K562 (cell line): Measurements from ENCODE around the gene CALHM4. TPM values are rescaled to one million over a fixed set of nuclear protein-coding genes. Genes with fewer than 3 reads are reported as not detected.

ENCODE experiments used
- DEAF1 ChIP-seq: fragments of 450-650 bp; formaldehyde crosslinking; IDR thresholded peaks from 2 replicates; pipeline ENCODE4 v1.4.0; 2020; ENCODE audit warnings: mild to moderate bottlenecking, moderate library complexity
- FOXA1 ChIP-seq: fragments of 450-650 bp; IDR thresholded peaks from 2 replicates; pipeline ENCODE4 v1.6.1; 2016; ENCODE audit warnings: mild to moderate bottlenecking, borderline replicate concordance
- LARP7 ChIP-seq: fragments of 450-650 bp; IDR thresholded peaks from 2 replicates; pipeline ENCODE4 v1.6.1; 2016
- PBX2 ChIP-seq, 2 experiments: IDR thresholded peaks in 1 of 2; conservative IDR thresholded peaks in 1 of 2; 2 replicates each; pipeline ENCODE4 v1.6.1; 2016; ENCODE audit warnings: low read depth in 2 of 2, mild to moderate bottlenecking in 1 of 2, missing compliant biosample characterization in 1 of 2, missing genetic modification characterization in 1 of 2, moderate library complexity in 1 of 2
- PTBP1 ChIP-seq: fragments of 200-400 bp; formaldehyde crosslinking; IDR thresholded peaks from 2 replicates; pipeline ENCODE4 v1.6.1; 2017; ENCODE audit warnings: low read depth, low read length
- RAD21 ChIP-seq, 2 experiments: fragments of 250-450 bp in 1 of 2; fragments of 450-650 bp in 1 of 2; sonication (Bioruptor Pico) in 1 of 2; formaldehyde crosslinking in 1 of 2; IDR thresholded peaks in 1 of 2; conservative IDR thresholded peaks in 1 of 2; 2 replicates each; pipeline versions ENCODE4 v1.4.0 to v1.8.0; 2020 to 2022; ENCODE audit warnings: mild to moderate bottlenecking in 2 of 2, moderate library complexity in 1 of 2
- SNIP1 ChIP-seq: fragments of 450-650 bp; IDR thresholded peaks from 2 replicates; pipeline ENCODE4 v1.7.1; 2017; ENCODE audit warnings: low read depth, mild to moderate bottlenecking
- STAT6 ChIP-seq: sonication (generic); formaldehyde crosslinking; IDR thresholded peaks from 2 replicates; pipeline ENCODE4 v1.8.1; 2023; ENCODE audit warnings: mild to moderate bottlenecking, missing genetic modification reagents
- ZBTB33 ChIP-seq: sonication (generic); formaldehyde crosslinking; IDR thresholded peaks from 2 replicates; pipeline ENCODE4 v1.8.1; 2023; ENCODE audit warnings: mild to moderate bottlenecking, missing genetic modification reagents
- ZNF146 ChIP-seq: IDR thresholded peaks from one replicate; pipeline ENCODE4 v1.6.1; 2018; ENCODE audit warnings: missing compliant biosample characterization; ENCODE audit not compliant: unreplicated experiment
- ZNF717 ChIP-seq: fragments of 250-450 bp; sonication (Bioruptor Pico); IDR thresholded peaks from 2 replicates; pipeline ENCODE4 v1.5.0; 2021
- polyA plus RNA-seq, 8 experiments: library from polyadenylated mRNA; depleted of rRNA in 4 of 8; stranded (reverse) in 5 of 8; unstranded in 3 of 8; fragments of >200 nt; fragmentation: Nextera tagmentation in 2 of 8; fragmentation: Illumina TruSeq in 1 of 8; extraction: Ambion mirVana in 2 of 8; extraction: Trizol in 1 of 8; gene quantifications; 2 replicates each; pipeline versions ENCODE4 v1.2.1 to v1.2.3, GENCODE V29; 2011 to 2014; ENCODE audit warnings: inconsistent platforms in 1 of 8, missing spikeins in 1 of 8
- total RNA-seq, 7 experiments: library from RNA; depleted of rRNA in 6 of 7; stranded (reverse); fragments of >200 nt in 6 of 7; fragmentation: Illumina TruSeq in 2 of 7; extraction: Trizol in 2 of 7; gene quantifications; 2 replicates each; pipeline versions ENCODE4 v1.2.1 to v1.2.3, GENCODE V29; 2011 to 2021; ENCODE audit warnings: low replicate concordance in 1 of 7
- TF ChIP-seq, protein P1 (sequence below), 3 experiments: IDR thresholded peaks in 2 of 3; conservative IDR thresholded peaks in 1 of 3; 2 replicates each; pipeline ENCODE4 v1.5.1; 2011 to 2012; ENCODE audit warnings: low read length in 3 of 3, mild to moderate bottlenecking in 3 of 3, control low read depth in 2 of 3, improper control_type of control experiment in 1 of 3, inconsistent platforms in 1 of 3, low read depth in 1 of 3, mixed read lengths in 1 of 3, moderate library complexity in 1 of 3; ENCODE audit not compliant: insufficient read depth in 2 of 3
- TF ChIP-seq, protein P2 (sequence below): fragments of 250-450 bp; sonication (Bioruptor Pico); IDR thresholded peaks from 2 replicates; pipeline ENCODE4 v1.6.1; 2021; ENCODE audit warnings: mild to moderate bottlenecking

The CALHM4 gene
- total and polyA plus RNA-seq, 9 of the 15 experiments (the other 6 are each of a cell fraction or from before 2014, with no cell fraction given): not detected

- TF ChIP-seq ZBTB33: no peak
- TF ChIP-seq STAT6 (CRISPR knock-in tag): no peak
- TF ChIP-seq RAD21 (CRISPR knock-in tag; conservative IDR thresholded peaks at IDR 0.05 in 1 of 2, IDR thresholded peaks at IDR 0.05 in 1 of 2): peak; percentile 32 to 65; a peak in 3 of 4 replicates
- no peak for TF ChIP-seq LARP7
- TF ChIP-seq PTBP1: no peak
- no peak for TF ChIP-seq ZNF146 (CRISPR knock-in tag)
- TF ChIP-seq, protein P1, sequence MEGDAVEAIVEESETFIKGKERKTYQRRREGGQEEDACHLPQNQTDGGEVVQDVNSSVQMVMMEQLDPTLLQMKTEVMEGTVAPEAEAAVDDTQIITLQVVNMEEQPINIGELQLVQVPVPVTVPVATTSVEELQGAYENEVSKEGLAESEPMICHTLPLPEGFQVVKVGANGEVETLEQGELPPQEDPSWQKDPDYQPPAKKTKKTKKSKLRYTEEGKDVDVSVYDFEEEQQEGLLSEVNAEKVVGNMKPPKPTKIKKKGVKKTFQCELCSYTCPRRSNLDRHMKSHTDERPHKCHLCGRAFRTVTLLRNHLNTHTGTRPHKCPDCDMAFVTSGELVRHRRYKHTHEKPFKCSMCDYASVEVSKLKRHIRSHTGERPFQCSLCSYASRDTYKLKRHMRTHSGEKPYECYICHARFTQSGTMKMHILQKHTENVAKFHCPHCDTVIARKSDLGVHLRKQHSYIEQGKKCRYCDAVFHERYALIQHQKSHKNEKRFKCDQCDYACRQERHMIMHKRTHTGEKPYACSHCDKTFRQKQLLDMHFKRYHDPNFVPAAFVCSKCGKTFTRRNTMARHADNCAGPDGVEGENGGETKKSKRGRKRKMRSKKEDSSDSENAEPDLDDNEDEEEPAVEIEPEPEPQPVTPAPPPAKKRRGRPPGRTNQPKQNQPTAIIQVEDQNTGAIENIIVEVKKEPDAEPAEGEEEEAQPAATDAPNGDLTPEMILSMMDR (IDR thresholded peaks at IDR 0.05 in 2 of 3, conservative IDR thresholded peaks at IDR 0.05 in 1 of 3; ENCODE audit: insufficient read depth in 2 of 3, low read depth in 1 of 3, low read length in 3 of 3): peak; percentile 36 to 76 (median 62); a peak in 4 of 6 replicates
- no peak for TF ChIP-seq SNIP1
- TF ChIP-seq, protein P2, sequence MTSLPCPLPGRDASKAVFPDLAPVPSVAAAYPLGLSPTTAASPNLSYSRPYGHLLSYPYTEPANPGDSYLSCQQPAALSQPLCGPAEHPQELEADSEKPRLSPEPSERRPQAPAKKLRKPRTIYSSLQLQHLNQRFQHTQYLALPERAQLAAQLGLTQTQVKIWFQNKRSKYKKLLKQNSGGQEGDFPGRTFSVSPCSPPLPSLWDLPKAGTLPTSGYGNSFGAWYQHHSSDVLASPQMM (CRISPR knock-in tag): no peak
- TF ChIP-seq PBX2 (CRISPR knock-in tag; IDR thresholded peaks at IDR 0.05; ENCODE audit: low read depth): no peak
- no peak for TF ChIP-seq PBX2 (tag; conservative IDR thresholded peaks at IDR 0.05; ENCODE audit: low read depth)
- TF ChIP-seq DEAF1 (CRISPR knock-in tag): no peak
- no peak for TF ChIP-seq ZNF717
- no peak for TF ChIP-seq FOXA1
These were observed 20.2 kb upstream of the CALHM4 start (continued) for GRCh38 chr6:116533233-116533957.
